NK-92 (cell line): ENCODE data around the gene STARD3NL.
"Not testable (repeated sequence)": the region's sequence is repeated elsewhere in the genome, so short reads cannot be mapped to it uniquely, and the experiment has no call there.

Source experiments
- DNase-seq: peaks from one replicate; lab custom pipeline; 2025; ENCODE audit not compliant: unreplicated experiment; lab: John Stamatoyannopoulos, UW

STARD3NL gene, protein sequence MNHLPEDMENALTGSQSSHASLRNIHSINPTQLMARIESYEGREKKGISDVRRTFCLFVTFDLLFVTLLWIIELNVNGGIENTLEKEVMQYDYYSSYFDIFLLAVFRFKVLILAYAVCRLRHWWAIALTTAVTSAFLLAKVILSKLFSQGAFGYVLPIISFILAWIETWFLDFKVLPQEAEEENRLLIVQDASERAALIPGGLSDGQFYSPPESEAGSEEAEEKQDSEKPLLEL

DNA sequence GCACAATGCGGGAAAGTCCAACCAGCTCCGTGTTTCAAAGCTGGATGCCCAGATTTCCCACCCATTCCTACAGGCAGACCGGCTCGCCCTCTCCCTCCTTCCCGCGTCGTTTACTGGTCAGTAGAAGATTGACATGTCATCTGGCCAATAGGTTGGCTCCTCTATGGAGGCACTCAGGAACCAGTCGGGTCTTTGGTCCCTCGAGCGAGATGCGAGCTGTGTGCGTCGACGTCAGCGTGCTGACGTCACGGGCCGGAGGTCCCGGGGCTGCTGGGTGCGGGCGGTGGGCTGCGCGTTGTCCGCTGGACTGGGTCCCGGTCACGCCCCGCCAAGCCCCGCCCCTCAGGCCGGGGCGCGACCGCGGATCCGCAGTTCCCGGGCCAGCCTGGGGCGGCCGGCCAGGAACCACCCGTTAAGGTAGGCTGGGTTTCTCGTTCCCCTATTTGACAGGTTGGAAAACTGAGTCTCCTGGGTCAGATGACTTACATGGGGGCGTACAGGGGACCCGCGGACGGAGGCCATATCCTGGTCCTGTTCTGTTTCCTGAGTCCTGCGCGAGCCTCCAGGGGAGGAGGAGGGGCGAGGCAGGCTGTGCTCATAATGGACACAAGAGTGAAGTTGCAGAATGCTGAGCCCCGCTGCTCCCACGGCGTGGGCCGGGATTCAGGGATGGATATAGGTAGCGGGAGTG lies at the start of gene STARD3NL:
STARD3NL (plus strand) TSS at position 242 of the 691 bp plus-strand sequence. CDS start 29,260 bp downstream, outside the sequence.
- DNase-seq: peak; percentile 65

DNA sequence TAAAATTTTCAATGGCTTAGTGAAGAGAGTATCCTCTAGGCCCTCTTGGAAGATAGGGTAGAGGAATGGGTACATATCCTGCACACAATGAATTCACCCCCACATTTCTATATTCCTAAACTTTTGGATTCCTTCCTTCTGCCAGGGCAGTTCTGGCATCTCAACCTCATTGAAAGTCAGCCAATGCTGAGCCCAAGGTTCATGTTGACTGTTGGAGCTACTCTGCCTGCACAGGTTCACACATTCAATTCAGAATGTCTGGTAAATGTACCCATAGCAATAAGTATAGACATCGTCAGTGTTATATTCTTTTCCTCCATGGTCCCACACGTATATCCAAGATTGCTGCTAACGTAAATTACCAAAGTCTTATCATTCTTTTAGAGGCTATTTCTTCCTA lies 48.9 kb upstream of the STARD3NL start:
- no peak for DNase-seq

DNA sequence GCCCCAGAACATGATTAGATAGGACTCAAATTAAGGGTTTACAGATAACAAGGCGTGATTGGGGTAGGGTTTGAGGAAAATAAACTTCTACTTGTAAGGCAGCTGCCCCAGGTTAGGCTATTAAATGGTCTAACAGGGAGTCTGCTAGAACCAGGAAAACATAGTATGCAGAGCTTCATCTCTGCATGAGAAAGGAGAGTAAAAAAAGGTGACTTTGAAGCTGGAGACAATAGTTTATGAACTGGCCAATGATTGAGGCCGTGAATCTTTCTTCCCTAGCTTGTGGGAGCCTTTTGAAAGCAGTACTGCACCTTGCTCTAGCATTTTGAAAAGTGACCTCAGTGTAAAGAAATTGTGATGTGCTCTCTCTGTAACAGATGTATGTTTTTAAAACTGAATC lies 48.5 kb upstream of the STARD3NL start:
- DNase-seq: no peak

DNA sequence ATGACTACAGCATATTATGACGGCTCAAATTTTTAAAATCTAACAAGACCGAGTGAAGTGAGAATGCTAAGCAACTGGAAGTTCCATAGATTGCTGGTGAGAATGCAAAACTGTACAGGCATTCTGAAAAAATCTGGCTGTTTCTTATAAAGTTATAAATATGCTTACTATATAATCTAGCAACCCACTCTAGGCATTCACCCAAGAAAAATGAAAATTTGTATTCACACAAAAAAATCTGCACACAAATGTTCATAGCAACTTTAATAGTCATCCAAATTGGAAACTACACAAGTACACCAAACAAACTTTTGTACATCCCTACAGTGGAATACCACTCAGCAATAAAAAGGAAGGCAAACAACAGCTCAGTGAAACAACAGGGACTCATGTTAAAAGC lies 39.9 kb upstream of the STARD3NL start:
- no peak for DNase-seq

DNA sequence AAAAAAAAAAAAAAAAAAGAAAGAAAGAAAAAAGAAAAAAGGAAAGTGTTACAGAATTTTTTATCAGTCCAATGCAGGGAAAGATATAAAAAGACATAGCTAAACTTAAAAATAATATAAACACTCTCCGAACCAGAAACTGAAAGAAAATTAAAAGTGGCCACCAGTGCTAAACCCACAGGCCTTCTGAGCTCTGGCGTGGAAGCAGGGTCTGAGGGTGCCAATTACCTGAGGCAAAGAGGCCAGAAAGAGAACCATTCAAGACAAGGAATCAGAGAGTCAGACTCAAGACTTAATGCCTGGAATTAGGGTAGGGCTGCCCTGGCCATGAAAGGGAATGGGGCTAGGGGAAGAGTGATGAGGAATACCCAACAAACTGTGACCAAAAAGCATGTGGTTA lies 36.9 kb upstream of the STARD3NL start:
- DNase-seq: no peak

DNA sequence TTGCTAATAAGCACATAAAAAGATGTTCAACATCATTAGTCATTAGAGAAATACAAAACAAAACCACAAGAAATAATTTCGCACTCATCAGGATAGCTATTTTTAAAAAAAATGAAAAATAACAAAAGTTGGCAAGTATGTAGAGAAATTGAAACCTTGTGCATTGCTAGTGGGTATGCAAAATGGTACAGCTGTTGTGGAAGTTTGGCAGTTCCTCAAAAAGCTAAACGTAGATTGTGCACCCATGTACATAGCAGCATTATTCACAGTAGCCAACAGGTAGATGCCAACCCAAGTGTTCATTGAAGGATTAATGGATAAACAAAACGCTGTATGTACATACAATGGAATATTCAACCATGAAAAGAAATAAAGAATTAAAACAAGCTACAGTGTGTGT lies 35.3 kb upstream of the STARD3NL start:
- no peak for DNase-seq

DNA sequence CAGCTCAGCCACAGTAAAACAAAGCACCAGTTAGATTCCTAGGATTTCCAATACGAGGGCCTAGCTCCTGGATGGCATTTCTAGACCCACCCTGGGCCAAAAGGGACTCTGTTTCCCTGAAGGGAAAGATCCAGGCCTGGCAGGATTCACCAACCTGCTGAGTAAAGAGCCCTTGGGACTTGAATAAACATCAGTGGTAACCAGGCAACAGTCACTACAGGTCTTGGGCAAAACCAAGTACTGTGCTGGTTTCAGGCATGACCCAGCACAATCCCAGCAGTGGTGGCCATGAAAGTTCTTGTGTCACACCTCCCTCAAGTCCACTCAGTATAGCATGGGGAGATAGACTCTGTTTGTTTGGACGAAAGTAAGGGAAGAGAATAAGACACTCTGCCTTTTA lies 31.0 kb upstream of the STARD3NL start:
- no peak for DNase-seq

DNA sequence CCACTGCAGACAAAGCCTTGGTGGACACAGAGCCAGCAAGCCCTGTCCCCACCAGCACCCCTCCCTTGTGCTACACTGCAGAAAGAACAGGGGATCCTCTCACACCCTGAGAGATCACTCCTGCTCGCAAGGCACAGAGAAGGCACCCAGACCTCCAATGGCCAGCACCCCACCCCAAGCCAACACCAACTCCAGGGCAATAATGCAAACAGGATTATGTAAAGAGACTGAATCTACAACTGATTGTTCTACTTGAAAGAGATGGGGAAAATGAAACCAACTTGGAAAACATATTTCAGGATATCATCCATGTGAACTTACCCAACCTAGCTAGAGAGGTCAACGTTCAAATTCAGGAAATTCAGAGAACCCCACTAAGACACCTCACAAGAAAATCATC lies 26.5 kb upstream of the STARD3NL start:
- no peak for DNase-seq

DNA sequence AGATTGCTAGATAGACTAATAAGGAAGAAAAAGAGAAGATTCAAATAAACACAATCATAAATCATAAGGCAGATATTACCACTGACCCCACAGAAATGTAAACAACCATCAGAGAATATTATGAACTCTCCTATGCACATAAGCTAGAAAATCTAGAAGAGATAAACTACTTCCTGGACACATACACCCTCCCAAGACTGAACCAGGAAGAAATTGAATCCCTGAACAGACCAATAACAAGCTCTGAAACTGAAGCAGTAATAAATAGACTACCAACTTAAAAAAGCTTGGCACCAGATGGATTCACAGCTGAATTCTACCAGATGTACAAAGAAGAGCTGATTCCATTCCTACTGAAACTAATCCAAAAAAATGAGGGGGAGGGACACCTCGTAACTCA lies 24.5 kb upstream of the STARD3NL start:
- DNase-seq: no peak

DNA sequence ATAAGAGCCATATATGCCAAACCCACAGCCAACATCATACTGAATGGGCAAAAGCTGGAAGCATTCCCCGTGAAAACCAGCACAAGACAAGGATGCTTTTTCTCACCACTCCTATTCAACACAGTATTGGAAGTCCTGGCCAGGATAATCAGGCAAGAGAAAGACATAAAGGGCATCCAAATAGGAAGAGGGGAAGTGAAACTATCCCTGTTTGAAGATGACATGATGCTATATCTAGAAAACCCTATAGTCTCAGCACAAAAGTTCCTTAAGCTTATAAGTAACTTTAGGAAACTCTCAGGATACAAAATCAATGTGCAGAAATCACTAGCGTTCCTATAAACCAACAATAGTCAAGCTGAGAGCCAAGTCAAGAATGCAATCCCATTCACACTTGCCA lies 23.8 kb upstream of the STARD3NL start:
- DNase-seq: no peak

DNA sequence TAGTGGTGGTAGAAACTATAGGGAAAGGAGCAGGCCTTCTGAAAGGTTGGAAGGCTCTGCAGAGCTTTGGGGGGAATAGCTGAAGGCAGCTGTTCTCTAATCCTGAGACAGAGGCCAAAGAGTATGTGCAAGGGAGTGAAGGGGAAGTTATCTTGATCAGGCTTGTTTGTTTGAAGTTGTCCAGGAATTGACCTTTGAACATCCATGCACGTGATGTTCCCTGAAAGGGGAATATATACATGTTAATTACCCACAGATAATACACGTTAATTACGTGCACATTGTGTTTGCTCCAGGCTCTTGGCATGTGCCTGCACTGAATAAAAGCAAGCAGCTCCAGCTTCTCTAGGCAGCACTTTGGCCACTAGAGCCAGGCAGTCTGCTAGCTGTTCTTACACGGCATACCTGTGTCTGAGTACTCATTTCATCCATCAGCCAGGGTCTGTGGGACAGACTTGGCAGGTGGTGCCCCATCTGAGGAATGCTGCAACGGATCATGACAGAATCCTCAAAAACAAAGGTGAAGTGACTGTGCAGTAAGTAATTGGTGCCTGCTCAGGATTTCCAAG lies 18.0 kb upstream of the STARD3NL start:
- no peak for DNase-seq

DNA sequence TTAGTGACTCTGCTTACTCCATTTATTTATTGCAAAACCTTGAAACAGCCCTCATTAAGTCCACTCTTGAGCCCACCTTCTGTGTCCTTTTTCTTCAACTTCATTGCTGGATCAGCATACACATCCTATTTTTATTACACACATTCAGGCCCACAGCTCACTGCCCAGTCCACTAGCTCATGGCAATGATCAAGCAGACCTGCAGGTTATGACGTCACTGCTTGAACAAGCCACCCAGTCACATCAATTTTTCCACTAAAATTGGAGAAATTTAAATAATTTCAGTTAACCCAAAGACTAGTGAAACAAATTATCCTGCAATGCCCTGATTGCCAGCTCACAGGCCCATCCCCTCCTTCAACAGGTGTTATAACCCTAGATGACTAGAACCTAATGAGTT lies 16.0 kb upstream of the STARD3NL start:
- DNase-seq: no peak

DNA sequence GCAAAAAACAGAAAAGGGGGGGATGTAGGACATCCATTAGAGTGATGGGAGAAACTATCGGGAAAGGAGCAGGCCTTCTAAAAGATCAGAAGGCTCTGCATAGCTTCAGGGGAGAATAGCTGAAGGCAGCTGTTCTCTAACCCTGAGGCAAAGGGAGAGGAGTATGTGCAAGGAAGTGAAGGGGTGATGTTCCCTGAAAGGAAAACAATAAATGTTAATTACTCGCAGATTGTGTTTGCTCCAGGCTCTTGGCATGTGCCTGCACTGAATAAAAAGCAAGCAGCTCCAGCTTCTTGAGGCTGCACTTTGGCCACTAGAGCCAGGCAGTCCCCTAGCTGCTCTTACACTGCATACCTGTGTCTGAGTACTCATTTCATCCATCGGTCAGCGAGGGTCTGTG lies 14.4 kb upstream of the STARD3NL start:
- no peak for DNase-seq

DNA sequence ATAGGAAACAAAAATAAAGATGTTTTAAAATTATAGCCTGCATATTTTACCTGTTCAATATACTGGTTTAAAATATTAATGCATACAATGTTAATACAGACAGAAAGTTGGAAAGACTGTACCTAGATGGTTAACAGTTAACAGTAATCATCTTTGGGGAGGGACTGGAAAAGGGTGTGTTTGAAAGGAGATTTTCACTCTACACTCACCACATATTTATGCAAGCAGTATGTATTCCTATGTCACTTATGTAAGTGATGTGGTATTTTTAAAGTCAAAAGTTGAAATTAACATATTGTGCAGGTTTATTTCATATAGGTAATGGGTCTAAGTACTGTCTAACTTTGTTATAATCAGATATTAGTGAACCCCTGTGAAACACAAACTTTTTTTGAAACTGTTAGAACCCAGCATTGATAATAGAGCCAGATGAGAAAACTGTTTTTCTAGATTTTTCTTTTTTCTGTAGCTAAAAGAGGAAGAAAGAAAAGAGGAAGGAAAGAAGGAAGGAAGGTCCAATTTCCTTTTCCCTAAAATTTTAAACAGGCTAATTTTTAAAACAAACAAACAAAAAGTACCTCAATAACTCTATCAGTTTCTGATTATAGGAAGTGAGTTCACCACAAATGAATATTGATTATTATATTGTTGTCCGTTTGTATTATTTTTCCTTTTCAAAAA lies 9.0 kb upstream of the STARD3NL start:
- no peak for DNase-seq

DNA sequence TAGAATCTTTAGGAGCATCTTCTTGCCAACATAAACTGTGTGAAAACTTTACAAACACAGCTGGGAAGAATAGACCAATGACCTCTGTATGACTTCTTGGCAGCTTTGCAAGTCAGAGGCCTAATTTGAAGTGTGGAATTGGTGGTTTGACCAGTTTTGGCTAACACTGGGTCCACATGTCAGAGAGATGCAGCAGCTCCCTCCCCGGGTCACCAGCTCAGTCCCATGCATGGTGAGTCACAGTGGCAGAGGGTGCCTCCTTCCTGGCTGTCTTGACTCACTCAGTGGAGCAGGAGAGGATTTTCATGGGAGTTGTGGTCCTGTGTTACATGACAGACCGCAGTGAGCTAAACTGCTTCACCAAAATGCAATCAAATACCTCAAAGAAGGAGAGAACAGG lies 8.2 kb upstream of the STARD3NL start:
- DNase-seq: no peak

DNA sequence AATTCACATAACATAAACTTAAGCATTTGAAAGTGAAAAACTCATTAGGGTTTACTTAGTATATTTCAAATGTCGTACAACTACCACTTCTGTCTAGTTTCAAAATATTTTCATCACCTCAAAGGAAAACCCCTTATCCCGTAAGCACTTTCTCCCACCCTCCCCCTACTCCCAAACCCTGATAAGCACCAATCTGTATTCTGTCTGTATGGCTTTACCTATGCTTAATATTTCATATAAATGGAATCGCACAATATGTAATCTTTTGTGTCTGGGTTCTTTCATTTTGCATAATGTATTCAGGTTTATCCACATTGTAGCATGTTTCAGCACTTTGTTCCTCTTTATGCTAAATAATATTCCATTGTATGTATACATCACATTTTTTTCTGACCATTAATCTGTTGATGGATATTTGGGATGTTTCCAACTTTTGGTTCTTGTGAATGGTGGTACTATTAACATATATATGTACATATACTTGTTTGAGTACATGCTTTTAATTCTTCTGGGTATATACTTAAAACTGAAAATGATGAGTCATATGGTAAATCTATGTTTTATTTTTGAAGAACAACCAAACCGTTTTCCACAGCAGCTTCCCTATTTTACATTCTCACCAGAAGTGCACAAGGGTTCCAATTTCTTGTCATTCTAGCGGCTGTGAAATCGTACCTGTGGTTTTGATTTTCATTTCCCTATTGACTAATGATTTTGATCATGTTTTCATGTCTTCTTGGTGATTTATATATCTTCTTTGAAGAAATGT lies 6.2 kb upstream of the STARD3NL start:
- DNase-seq: no peak

DNA sequence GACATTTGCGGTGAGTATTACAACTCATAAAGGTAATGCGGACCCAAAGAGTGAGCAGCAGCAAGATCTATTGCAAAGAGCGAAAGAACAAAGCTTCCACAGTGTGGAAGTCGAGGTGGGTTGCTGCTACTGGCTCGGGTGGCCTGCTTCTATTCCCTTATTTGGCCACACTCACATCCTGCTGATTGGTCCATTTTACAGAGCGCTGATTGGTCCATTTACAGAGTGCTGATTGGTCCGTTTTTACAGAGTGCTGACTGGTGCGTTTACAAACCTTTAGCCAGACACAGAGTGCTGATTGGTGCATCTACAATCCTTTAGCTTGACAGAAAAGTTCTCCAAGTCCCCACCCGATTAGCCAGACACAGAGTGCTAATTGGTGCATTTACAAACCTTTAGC lies 2.5 kb upstream of the STARD3NL start:
- DNase-seq: not testable (repeated sequence)

DNA sequence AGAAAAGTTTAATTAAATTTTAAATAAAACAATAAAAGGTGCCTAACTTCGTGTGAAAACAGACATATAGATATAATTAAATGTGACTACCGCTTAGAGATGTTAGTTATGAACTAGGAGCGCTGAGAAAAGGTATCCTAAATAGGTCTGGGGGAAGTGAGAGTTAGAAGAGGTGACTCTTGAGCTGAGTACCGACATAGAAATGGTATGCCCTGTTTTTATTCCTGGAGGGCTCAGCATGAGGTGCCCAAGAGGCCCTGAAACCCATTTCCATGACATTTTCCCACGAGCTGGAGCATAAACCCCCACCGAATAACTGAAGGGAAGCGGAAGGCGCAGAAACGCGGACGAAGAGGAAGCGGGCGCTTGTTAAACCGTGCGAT lies 433 bp upstream of the STARD3NL start:
- DNase-seq: no peak

DNA sequence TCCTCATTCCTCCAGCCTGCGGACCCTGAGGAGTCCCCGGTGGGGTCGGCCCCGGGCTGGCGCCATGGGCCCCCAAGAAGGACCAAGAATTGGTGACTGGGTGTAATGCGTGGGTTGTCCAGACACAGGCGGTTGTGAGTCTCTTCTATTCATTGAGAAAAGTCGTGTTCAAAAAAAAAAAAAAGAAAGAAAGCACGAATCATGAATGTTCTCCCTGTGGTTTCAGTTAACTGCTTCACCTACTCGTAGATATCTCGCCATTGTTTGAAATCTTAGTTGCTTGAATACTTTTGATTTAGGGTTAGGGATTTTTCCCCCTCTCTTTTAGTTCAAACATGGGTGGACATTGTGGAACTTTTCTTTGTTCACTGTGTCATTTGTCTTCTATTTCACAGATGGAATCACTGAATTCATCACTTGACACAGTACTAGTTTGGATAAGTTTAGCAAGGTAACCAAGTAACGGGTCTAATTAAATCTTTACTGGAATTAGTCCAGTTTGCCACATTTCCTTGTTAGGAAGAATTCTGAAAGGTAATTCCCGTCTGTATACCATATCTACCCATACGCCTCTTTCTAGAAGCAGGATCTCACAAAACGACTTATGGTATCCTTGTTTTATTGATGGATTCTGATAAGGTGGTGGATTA lies 775 bp downstream of the STARD3NL start:
- DNase-seq: no peak

DNA sequence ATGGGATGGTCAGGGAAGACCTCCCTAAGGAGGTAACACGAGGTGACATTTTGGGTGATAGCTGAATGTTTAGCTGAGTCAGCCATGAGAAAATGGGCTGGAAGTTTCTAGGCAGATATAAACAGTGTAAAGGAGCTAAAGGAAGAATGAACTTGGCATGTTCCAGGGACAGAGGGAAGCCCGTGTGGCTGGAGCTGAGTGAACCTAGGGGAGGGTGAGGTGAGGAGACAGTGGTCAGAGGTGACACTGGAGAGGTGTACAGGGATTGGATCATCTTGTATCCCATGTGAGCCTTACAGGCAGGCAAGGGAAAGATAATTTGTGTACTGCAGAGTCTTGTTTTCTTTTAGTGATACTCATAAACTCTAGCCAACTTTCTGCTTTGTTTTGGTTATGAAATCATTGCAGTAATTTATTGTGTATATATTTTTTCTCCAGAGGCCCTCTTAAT lies 1.8 kb downstream of the STARD3NL start:
- DNase-seq: no peak

DNA sequence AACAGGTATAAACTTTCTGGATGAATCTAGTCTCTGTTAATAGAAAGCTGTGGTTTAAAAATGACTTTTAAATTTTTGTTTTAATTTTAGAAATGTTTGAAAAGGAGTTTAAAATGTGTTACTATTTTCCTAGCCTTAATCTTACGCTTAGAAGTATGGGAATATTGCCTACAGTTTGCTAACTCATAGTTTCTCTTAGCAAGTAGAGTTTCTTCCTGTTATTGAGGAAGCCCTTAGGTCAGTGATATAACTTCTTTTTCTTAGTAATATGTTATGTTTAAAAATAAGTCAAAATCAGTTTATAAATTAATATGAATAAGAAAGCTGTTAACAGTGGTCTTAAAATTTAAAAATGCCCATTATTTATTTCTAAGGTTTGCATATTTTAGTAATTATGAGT lies 3.1 kb downstream of the STARD3NL start:
- no peak for DNase-seq
